Panc1 (cell line): ENCODE measurements around the gene PRRX1.

Experiments
- CTCF ChIP-seq: fragments of 450-650 bp; IDR thresholded peaks from 2 replicates; pipeline ENCODE4 v1.5.1; 2017; ENCODE audit warnings: mild to moderate bottlenecking
- POLR2AphosphoS5 ChIP-seq: IDR thresholded peaks from 2 replicates; pipeline ENCODE4 v1.6.1; 2012; ENCODE audit warnings: mild to moderate bottlenecking, low read depth, low read length, moderate library complexity

- TF ChIP-seq CTCF (no peak), POLR2AphosphoS5 (no peak)
These were observed 38.0 kb downstream of the PRRX1 start for GRCh38 chr1:170701962-170702361.
